ENCODE results near the gene C22orf23.

- TF ChIP-seq CTCF (IDR thresholded peaks at IDR 0.05) (no peak), POLR2A (IDR thresholded peaks at IDR 0.05) (no peak)
Observed at GRCh38 chr22:37894939-37895670, 58.3 kb downstream of the C22orf23 start.
